GM10248 (cell line): ENCODE measurements around the gene TRPC4AP.
A peak's percentile ranks its signal among the peaks of the same experiment; 100 is the strongest.

Experiments
- CTCF ChIA-PET: fragments of 300-600 bp; sonication (Branson Sonifier 250); formaldehyde crosslinking; extraction: SDS; loops from one replicate; lab custom pipeline; 2021; ENCODE audit warnings: antibody characterized with exemption; lab: Yijun Ruan, JAX
- POLR2A ChIA-PET: fragments of 350-650 bp; sonication (Branson Sonifier 250); formaldehyde crosslinking; extraction: SDS; loops from one replicate; lab custom pipeline; 2020; ENCODE audit warnings: antibody characterized with exemption; lab: Yijun Ruan, JAX
- DNase-seq: peaks from one replicate; pipeline ENCODE4 v3.0.0; 2012; ENCODE audit errors: extremely low spot score
- CTCF ChIP-seq: IDR thresholded peaks from 2 replicates; pipeline ENCODE4 v1.5.1; 2012; ENCODE audit warnings: mild to moderate bottlenecking, low read depth; ENCODE audit errors: extremely low read depth, missing control alignments, control extremely low read depth

Gene TRPC4AP

GRCh38 chr20:35092524-35093266 lies at the start of gene TRPC4AP:
TSS of gene TRPC4AP (minus strand) at chr20:35092807. CDS start at chr20:35092781, 26 bp downstream.
- POLR2A ChIA-PET = interaction anchor here (1.0 to 1.5 kb wide), 2 partner anchors 191 to 217 kb away, joined by 4 to 5 read pairs; no protein-coding TSS in a partner anchor
- peak; percentile 92 for DNase-seq
- peak; percentile 95 for TF ChIP-seq CTCF
- CTCF ChIA-PET = interaction anchor here (0.7 to 3.2 kb wide), 17 partner anchors 9 to 917 kb away, joined by 3 to 15 read pairs (median 4); partner anchors contain the start of genes EDEM2 and GGT7

- TF ChIP-seq CTCF = no peak
- no peak for DNase-seq
- ChIA-PET POLR2A (interaction anchor here (0.6 kb wide), 1 partner anchor 147 kb away, joined by 6 read pairs; no protein-coding TSS in a partner anchor), CTCF (interaction anchor here (1.4 to 1.6 kb wide), 2 partner anchors 9 to 40 kb away, joined by 3 to 4 read pairs; no protein-coding TSS in a partner anchor)
These were observed 43.4 kb upstream of the TRPC4AP start for GRCh38 chr20:35135867-35136586.

GRCh38 chr20:35134880-35135279 lies 42.3 kb upstream of the TRPC4AP start:
- ChIA-PET POLR2A (interaction anchor here (0.6 kb wide), 1 partner anchor 723 kb away, joined by 11 read pairs; no protein-coding TSS in a partner anchor), CTCF (no interaction called here)

GRCh38 chr20:35134472-35134871 lies 41.9 kb upstream of the TRPC4AP start:
- ChIA-PET CTCF (interaction anchor here (1.7 kb wide), 1 partner anchor 8 kb away, joined by 5 read pairs; no protein-coding TSS in a partner anchor), POLR2A (interaction anchor here (0.6 kb wide), 1 partner anchor 723 kb away, joined by 11 read pairs; no protein-coding TSS in a partner anchor)
- no peak for DNase-seq
- TF ChIP-seq CTCF = no peak

More at GRCh38 chr20:35134880-35135279, 42.3 kb upstream of the TRPC4AP start:
- no peak for DNase-seq
- no peak for TF ChIP-seq CTCF

- no peak for DNase-seq
- no peak for TF ChIP-seq CTCF
- ChIA-PET CTCF (interaction anchor here (1.1 to 1.7 kb wide), 3 partner anchors 9 to 259 kb away, joined by 3 to 5 read pairs (median 3); no protein-coding TSS in a partner anchor), POLR2A (no interaction called here)
These were observed 41.1 kb upstream of the TRPC4AP start for GRCh38 chr20:35133735-35134134.

GRCh38 chr20:35133031-35133430 lies 40.4 kb upstream of the TRPC4AP start:
- POLR2A ChIA-PET = no interaction called here
- CTCF ChIA-PET = interaction anchor here (1.1 to 1.7 kb wide), 3 partner anchors 10 to 258 kb away, joined by 3 to 5 read pairs (median 3); no protein-coding TSS in a partner anchor

More at GRCh38 chr20:35133031-35133430, 40.4 kb upstream of the TRPC4AP start:
- no peak for DNase-seq
- TF ChIP-seq CTCF = no peak
